Mammary epithelial cell (primary cell): ENCODE results near the gene TMEM92.

ENCODE experiments used
- CTCF ChIP-seq, 2 donors: IDR thresholded peaks in 1 of 2; conservative IDR thresholded peaks in 1 of 2; 2 replicates each; pipeline ENCODE4 v1.5.1; 2011 to 2012; ENCODE audit warnings: inconsistent platforms in 2 of 2, low read length in 2 of 2, mild to moderate bottlenecking in 2 of 2, control low read depth in 1 of 2, low read depth in 1 of 2; ENCODE audit not compliant: insufficient read depth in 1 of 2; ENCODE audit errors: extremely low read depth in 1 of 2
- EZH2 ChIP-seq: IDR thresholded peaks from 2 replicates; pipeline ENCODE4 v1.6.1; 2012; ENCODE audit warnings: low read length, inconsistent platforms, borderline replicate concordance

GRCh38 chr17:50256826-50257618 lies 17.2 kb upstream of the TMEM92 start:
- TF ChIP-seq CTCF (conservative IDR thresholded peaks at IDR 0.05 in 1 of 2, IDR thresholded peaks at IDR 0.05 in 1 of 2; ENCODE audit: extremely low read depth in 1 of 2, insufficient read depth in 1 of 2, low read depth in 1 of 2, low read length in 2 of 2) (no peak), EZH2 (no peak)
